ENCODE data around the gene OGG1.
A peak's percentile ranks its signal among the peaks of the same experiment; 100 is the strongest.

Gene OGG1

DNA sequence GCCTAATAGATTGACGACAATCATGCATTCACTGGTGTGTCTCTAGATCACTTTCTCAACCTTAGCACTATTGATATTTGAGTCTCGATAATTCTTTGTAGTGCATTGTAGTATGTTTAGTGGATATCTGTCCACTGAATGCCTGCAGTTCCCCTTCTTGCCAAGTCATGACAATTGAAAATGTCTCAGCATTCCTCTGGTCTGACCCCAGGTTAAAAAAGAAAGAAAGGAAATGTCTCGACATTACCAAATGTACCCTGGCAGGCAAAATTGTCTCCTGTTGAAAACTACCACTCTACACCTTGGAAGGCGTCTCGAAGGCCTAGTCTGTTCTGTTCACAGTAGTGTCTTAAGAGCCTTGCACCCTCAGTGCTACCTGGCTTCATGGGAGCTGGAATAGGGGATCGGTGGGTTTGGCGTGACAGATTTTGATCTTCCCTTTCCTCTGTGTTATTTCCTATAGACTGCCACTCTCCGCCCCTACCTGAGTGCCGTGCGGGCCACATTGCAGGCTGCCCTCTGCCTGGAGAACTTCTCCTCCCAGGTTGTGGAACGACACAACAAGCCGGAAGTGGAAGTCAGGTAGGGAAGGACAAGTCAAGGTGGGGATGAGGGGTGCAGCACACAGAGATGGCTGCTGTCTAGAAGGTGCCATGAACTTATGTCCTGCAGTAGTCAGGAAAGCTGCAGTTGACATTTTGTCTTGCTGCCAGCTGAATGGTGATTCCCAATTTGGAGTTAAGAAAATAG, 47.6 kb downstream of the OGG1 start:
- no peak for TF ChIP-seq Cebpa-rat (IDR thresholded peaks at IDR 0.05)
- Histone ChIP-seq H3K9me3 (replicated peaks in 1 of 11) (no peaks in the 10 kb centered on the region), H3K4me2 (no peak overlapping the region), H3K27ac (no peak overlapping the region), H3K27me3 (no peaks in the 10 kb centered on the region), H3K4me3 (no peak overlapping the region), H3K36me3 (peaks cover 74 to 86% (median 79%) of the 10 kb centered on the region in 11 experiments), H4K20me1 (peaks cover 61 to 88% (median 80%) of the 10 kb centered on the region in 11 experiments), H3K9ac (peak overlapping the region in 5 of 11 experiments; percentile 1 to 29 (median 7); a peak in 1 of 22 replicates), H3K4me1 (peaks cover 22 to 41% (median 25%) of the 10 kb centered on the region in 10 experiments)

GRCh38 chr3:9800529-9800928, 50.8 kb downstream of the OGG1 start:
- peaks cover 94 to 100% (median 97%) of the 10 kb centered on the region in 11 experiments for H3K36me3 ChIP-seq
- peaks cover 3 to 50% (median 5%) of the 10 kb centered on the region in 10 experiments; a peak in 18 of 20 replicates for H3K4me1 ChIP-seq
- H3K9me3 ChIP-seq (replicated peaks in 1 of 11) = no peaks in the 10 kb centered on the region
- H4K20me1 ChIP-seq = peaks cover 42 to 98% (median 90%) of the 10 kb centered on the region in 11 experiments
- H3K4me2 ChIP-seq = no peak overlapping the region
- H3K9ac ChIP-seq = no peak overlapping the region
- H3K27ac ChIP-seq = no peak overlapping the region
- H3K27me3 ChIP-seq = no peaks in the 10 kb centered on the region
- no peak for TF ChIP-seq Cebpa-rat (IDR thresholded peaks at IDR 0.05)
- H3K4me3 ChIP-seq = no peak overlapping the region

DNA sequence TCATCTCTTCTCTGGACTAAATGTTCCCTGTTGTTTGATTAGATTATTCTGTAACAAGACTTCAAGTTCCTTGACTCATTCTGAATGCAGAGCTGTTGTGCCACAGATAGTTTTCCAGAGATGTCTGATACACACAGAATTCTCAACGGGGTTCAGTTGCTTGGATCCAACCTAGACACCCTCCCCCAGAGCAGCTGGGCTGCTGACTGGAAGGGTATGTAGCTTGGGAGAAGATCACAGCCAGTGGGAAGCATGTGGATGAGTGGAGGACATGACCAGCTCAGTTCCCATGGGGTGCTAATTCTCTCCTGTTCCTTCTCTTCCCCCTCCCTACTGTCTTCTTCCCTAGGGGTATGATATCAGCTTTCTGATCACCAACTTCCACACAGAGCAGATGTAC, 53.7 kb downstream of the OGG1 start:
- peaks cover 90 to 99% (median 94%) of the 10 kb centered on the region in 11 experiments for H3K36me3 ChIP-seq
- no peak for TF ChIP-seq Cebpa-rat (IDR thresholded peaks at IDR 0.05)

GRCh38 chr3:9804996-9805395, 55.2 kb downstream of the OGG1 start:
- Histone ChIP-seq H3K9me3 (replicated peaks in 1 of 11) (no peaks in the 10 kb centered on the region), H3K4me1 (peaks cover 23 to 68% (median 33%) of the 10 kb centered on the region in 10 experiments), H3K4me2 (0 out of 22 replicates have a peak overlapping the region, but pooled peaks of 1 of the 11 experiments have one; percentile 1), H3K9ac (peak overlapping the region in 2 of 11 experiments; percentile 34 to 42; a peak in 2 of 22 replicates), H3K27me3 (no peaks in the 10 kb centered on the region), H3K36me3 (peaks cover 75 to 85% (median 79%) of the 10 kb centered on the region in 11 experiments), H3K27ac (no peak overlapping the region), H3K4me3 (no peak overlapping the region), H4K20me1 (peaks cover 12 to 92% (median 70%) of the 10 kb centered on the region in 11 experiments; a peak in 21 of 22 replicates)
- TF ChIP-seq Cebpa-rat (IDR thresholded peaks at IDR 0.05) = no peak

More for the DNA sequence above, 53.7 kb downstream of the OGG1 start:
- Histone ChIP-seq H4K20me1 (peaks cover 15 to 98% (median 85%) of the 10 kb centered on the region in 11 experiments; a peak in 21 of 22 replicates), H3K4me2 (0 out of 22 replicates have a peak overlapping the region, but pooled peaks of 1 of the 11 experiments have one; percentile 24), H3K27me3 (no peaks in the 10 kb centered on the region), H3K9ac (peak overlapping the region in 3 of 11 experiments; percentile 26 to 55 (median 53); a peak in 2 of 22 replicates), H3K4me1 (peaks cover 11 to 58% (median 22%) of the 10 kb centered on the region in 10 experiments), H3K4me3 (no peak overlapping the region), H3K27ac (no peak overlapping the region), H3K9me3 (replicated peaks in 1 of 11) (no peaks in the 10 kb centered on the region)

- Histone ChIP-seq H4K20me1 (peaks cover 7 to 81% (median 59%) of the 10 kb centered on the region in 11 experiments; a peak in 20 of 22 replicates), H3K9me3 (replicated peaks in 1 of 11) (no peaks in the 10 kb centered on the region), H3K27ac (no peak overlapping the region), H3K36me3 (peaks cover 63 to 75% (median 67%) of the 10 kb centered on the region in 11 experiments), H3K27me3 (no peaks in the 10 kb centered on the region), H3K4me3 (no peak overlapping the region), H3K4me2 (peak overlapping the region in 3 of 11 experiments; percentile 90 to 93 (median 92); a peak in 3 of 22 replicates), H3K4me1 (peaks cover 31 to 79% (median 43%) of the 10 kb centered on the region in 10 experiments), H3K9ac (peak overlapping the region in 2 of 11 experiments; percentile 21 to 41; a peak in 1 of 22 replicates)
- no peak for TF ChIP-seq Cebpa-rat (IDR thresholded peaks at IDR 0.05)
Observed at GRCh38 chr3:9806137-9806536, 56.4 kb downstream of the OGG1 start.

Measured in BLaER1 treated with 17β-estradiol and CSF1 and Interleukin-3, amounts not matched to agents 10 nM and 100 nM (cell line).